ENCODE measurements around the gene SLC2A10. TPM values are rescaled to one million over a fixed set of nuclear protein-coding genes. Genes with fewer than 3 reads are reported as not detected.
A peak's percentile ranks its signal among the peaks of the same experiment; 100 is the strongest.

SLC2A10 gene
- total RNA-seq, 1 experiment from 2014 or later: 1.6 TPM

DNA sequence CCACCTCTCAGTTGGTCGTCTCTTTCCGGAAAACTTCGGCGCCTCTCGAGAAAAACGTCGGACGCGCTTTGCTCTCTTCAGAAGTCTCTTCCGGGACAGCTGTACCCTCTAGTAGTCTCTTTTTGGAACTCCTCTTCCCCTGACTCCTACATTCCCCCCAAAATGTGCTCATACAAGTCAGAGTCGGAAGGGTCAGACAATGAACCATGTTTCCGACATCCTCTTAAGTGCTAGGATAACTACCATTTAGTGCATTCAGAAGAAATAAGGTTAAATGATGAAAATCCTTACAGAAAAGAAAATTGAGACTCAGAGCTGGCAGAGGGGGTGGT is 19.7 kb upstream of the SLC2A10 start:
- Histone ChIP-seq H3K27ac (ENCODE audit: low read length) (peak overlapping the region; percentile 94), H3K9me3 (ENCODE audit: control insufficient read depth, insufficient read depth, low read depth, low read length) (no peaks in the 10 kb centered on the region), H3K4me3 (ENCODE audit: low read depth in 2 of 2, low read length in 2 of 2) (peak overlapping the region; percentile 49 to 79), H3K4me1 (ENCODE audit: control insufficient read depth, insufficient read depth, low read length) (peaks cover 10% of the 10 kb centered on the region), H3K36me3 (ENCODE audit: control insufficient read depth, insufficient read depth, low read length) (peaks cover 14% of the 10 kb centered on the region), H3K27me3 (ENCODE audit: control insufficient read depth, insufficient read depth, low read length) (no peaks in the 10 kb centered on the region)
- no peak for ATAC-seq
- no peak for DNase-seq (ENCODE audit: low read depth, low spot score)
- ChIA-PET POLR2A (interaction anchor here (0.5 to 0.6 kb wide), 2 partner anchors 13 to 37 kb away, joined by 3 to 4 read pairs; no protein-coding TSS in a partner anchor), CTCF (interaction anchor here (0.6 to 1.3 kb wide), 4 partner anchors 31 to 252 kb away, joined by 3 to 4 read pairs (median 4); no protein-coding TSS in a partner anchor)
- peak; percentile 70 for TF ChIP-seq TCF7L2 (IDR thresholded peaks at IDR 0.05; ENCODE audit: low read depth, low read length)
- TF ChIP-seq, protein P1, sequence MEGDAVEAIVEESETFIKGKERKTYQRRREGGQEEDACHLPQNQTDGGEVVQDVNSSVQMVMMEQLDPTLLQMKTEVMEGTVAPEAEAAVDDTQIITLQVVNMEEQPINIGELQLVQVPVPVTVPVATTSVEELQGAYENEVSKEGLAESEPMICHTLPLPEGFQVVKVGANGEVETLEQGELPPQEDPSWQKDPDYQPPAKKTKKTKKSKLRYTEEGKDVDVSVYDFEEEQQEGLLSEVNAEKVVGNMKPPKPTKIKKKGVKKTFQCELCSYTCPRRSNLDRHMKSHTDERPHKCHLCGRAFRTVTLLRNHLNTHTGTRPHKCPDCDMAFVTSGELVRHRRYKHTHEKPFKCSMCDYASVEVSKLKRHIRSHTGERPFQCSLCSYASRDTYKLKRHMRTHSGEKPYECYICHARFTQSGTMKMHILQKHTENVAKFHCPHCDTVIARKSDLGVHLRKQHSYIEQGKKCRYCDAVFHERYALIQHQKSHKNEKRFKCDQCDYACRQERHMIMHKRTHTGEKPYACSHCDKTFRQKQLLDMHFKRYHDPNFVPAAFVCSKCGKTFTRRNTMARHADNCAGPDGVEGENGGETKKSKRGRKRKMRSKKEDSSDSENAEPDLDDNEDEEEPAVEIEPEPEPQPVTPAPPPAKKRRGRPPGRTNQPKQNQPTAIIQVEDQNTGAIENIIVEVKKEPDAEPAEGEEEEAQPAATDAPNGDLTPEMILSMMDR (IDR thresholded peaks at IDR 0.05): no peak
- BruUV-seq (replicated peaks): no TSS peak
- intact Hi-C loops (cut with micrococcal nuclease; ENCODE audit: unreplicated experiment): no loop called here
- in situ Hi-C loops (cut with HindIII; ENCODE audit: low pct_unique_long_range_greater_than_20kb, low sequenced_read_pairs): no loop called here

DNA sequence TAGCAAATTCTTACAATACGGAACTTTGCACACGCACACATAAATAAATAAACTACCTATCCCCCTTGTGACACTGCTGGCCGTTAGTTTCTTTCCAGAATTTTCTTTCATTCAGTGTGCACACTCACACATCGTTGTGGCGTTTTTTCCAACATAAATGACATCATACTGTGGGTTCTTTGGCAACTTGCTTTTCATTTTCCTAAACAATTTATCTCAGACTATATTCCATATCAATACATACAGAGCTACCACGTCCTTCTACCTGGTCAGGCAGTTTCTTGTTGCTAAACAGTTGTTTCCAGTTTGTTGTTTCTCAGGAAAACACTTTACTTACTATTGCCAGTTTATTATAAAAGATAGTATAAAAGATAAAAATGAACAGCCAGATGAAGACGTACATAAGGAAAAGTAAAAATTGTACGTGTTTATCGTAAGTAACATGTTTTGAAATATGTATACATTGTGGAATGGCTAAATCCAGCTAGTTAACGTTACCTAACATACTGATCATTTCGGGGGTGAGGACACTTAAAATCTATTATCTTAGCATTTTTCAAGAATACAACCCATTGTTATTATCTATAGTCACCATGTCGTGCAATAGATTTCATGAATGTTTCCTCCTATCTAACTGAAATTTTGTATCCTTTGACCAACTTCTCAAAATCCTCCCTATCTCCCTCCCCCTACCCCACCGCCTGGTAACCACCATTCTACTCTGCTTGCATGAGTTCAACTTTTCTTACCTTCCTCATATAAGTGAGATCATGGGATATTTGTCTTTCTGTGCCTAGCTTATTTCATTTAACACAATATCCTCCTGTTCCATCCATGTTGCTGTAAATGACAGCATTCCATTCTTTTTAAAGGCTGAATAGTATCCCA is 19.0 kb upstream of the SLC2A10 start:
- DNase-seq (ENCODE audit: low read depth, low spot score) (no peak), ATAC-seq (no peak)
- intact Hi-C loops (cut with micrococcal nuclease; ENCODE audit: unreplicated experiment): no loop called here
- in situ Hi-C loops (cut with HindIII; ENCODE audit: low pct_unique_long_range_greater_than_20kb, low sequenced_read_pairs): no loop called here
- Histone ChIP-seq H3K36me3 (ENCODE audit: control insufficient read depth, insufficient read depth, low read length) (peaks cover 14% of the 10 kb centered on the region), H3K4me1 (ENCODE audit: control insufficient read depth, insufficient read depth, low read length) (peaks cover 10% of the 10 kb centered on the region), H3K27ac (ENCODE audit: low read length) (peak overlapping the region; percentile 94), H3K9me3 (ENCODE audit: control insufficient read depth, insufficient read depth, low read depth, low read length) (no peaks in the 10 kb centered on the region), H3K27me3 (ENCODE audit: control insufficient read depth, insufficient read depth, low read length) (no peaks in the 10 kb centered on the region), H3K4me3 (ENCODE audit: low read depth in 2 of 2, low read length in 2 of 2) (peak overlapping the region; percentile 49 to 79)
- CTCF ChIA-PET: interaction anchor here (0.5 to 1.3 kb wide), 2 partner anchors 63 to 253 kb away, joined by 3 read pairs; no protein-coding TSS in a partner anchor
- no TSS peak for BruUV-seq (replicated peaks)
- no peak for TF ChIP-seq SIN3A (IDR thresholded peaks at IDR 0.05; ENCODE audit: borderline replicate concordance, insufficient read depth, low read depth, low read length)
- TF ChIP-seq TCF7L2 (IDR thresholded peaks at IDR 0.05; ENCODE audit: low read depth, low read length): no peak
- TF ChIP-seq, protein P2, sequence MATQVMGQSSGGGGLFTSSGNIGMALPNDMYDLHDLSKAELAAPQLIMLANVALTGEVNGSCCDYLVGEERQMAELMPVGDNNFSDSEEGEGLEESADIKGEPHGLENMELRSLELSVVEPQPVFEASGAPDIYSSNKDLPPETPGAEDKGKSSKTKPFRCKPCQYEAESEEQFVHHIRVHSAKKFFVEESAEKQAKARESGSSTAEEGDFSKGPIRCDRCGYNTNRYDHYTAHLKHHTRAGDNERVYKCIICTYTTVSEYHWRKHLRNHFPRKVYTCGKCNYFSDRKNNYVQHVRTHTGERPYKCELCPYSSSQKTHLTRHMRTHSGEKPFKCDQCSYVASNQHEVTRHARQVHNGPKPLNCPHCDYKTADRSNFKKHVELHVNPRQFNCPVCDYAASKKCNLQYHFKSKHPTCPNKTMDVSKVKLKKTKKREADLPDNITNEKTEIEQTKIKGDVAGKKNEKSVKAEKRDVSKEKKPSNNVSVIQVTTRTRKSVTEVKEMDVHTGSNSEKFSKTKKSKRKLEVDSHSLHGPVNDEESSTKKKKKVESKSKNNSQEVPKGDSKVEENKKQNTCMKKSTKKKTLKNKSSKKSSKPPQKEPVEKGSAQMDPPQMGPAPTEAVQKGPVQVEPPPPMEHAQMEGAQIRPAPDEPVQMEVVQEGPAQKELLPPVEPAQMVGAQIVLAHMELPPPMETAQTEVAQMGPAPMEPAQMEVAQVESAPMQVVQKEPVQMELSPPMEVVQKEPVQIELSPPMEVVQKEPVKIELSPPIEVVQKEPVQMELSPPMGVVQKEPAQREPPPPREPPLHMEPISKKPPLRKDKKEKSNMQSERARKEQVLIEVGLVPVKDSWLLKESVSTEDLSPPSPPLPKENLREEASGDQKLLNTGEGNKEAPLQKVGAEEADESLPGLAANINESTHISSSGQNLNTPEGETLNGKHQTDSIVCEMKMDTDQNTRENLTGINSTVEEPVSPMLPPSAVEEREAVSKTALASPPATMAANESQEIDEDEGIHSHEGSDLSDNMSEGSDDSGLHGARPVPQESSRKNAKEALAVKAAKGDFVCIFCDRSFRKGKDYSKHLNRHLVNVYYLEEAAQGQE (IDR thresholded peaks at IDR 0.05; ENCODE audit: insufficient read depth in 1 of 2, low read depth in 2 of 2, low read length in 1 of 2): no peak
- TF ChIP-seq, protein P1 (IDR thresholded peaks at IDR 0.05): no peak
- TF ChIP-seq POLR2AphosphoS5 (IDR thresholded peaks at IDR 0.05; ENCODE audit: low read depth, low read length): no peak
- POLR2A ChIA-PET: interaction anchor here (0.6 kb wide), 1 partner anchor 38 kb away, joined by 3 read pairs; no protein-coding TSS in a partner anchor

Data from Panc1 (cell line).